Erythroblast (primary cell): ENCODE data around the gene TBL1Y.

ENCODE experiments used
- DNase-seq, 2 experiments: peaks; one replicate each; lab custom pipeline; 2025; lab: John Stamatoyannopoulos, UW
- GATA1 ChIP-seq: IDR thresholded peaks from 2 replicates; pipeline ENCODE4 v1.6.1; 2011; ENCODE audit warnings: low read depth, mild to moderate bottlenecking, control low read depth, low read length, moderate library complexity
- POLR2A ChIP-seq: IDR thresholded peaks from 2 replicates; pipeline ENCODE4 v1.6.1; 2011; ENCODE audit warnings: mild to moderate bottlenecking, low read length

TBL1Y gene

GRCh38 chrY:7085606-7086005 lies 175.1 kb downstream of the TBL1Y start:
- peak; percentile 89 for DNase-seq
- no peak for TF ChIP-seq POLR2A
- no peak for TF ChIP-seq GATA1

- no peak for TF ChIP-seq GATA1
- TF ChIP-seq POLR2A: no peak
- DNase-seq: peak; percentile 0 to 1
Observed at GRCh38 chrY:7092836-7093235, 182.3 kb downstream of the TBL1Y start.

- DNase-seq: no peak
- no peak for TF ChIP-seq POLR2A
- no peak for TF ChIP-seq GATA1
Observed at GRCh38 chrY:7094365-7094764, 183.9 kb downstream of the TBL1Y start.

GRCh38 chrY:7097021-7097420 lies 186.5 kb downstream of the TBL1Y start:
- TF ChIP-seq POLR2A (no peak), GATA1 (no peak)
- DNase-seq: no peak

- peak in 1 of 2 experiments; percentile 0 for DNase-seq
- TF ChIP-seq POLR2A: no peak
Observed at GRCh38 chrY:7099742-7100141, 189.2 kb downstream of the TBL1Y start.

- DNase-seq: no peak
- TF ChIP-seq GATA1 (no peak), POLR2A (no peak)
Observed at GRCh38 chrY:7102680-7103079, 192.2 kb downstream of the TBL1Y start.

GRCh38 chrY:7107179-7107578 lies 196.7 kb downstream of the TBL1Y start:
- TF ChIP-seq POLR2A (no peak), GATA1 (no peak)
- DNase-seq: no peak

GRCh38 chrY:7110086-7110485 lies 199.6 kb downstream of the TBL1Y start:
- TF ChIP-seq GATA1 (no peak), POLR2A (no peak)
- no peak for DNase-seq

GRCh38 chrY:7115871-7116270 lies 205.4 kb downstream of the TBL1Y start:
- TF ChIP-seq POLR2A (no peak), GATA1 (no peak)
- no peak for DNase-seq

GRCh38 chrY:7122202-7122601 lies 211.7 kb downstream of the TBL1Y start:
- DNase-seq: no peak
- TF ChIP-seq POLR2A: no peak
- no peak for TF ChIP-seq GATA1

- no peak for DNase-seq
- no peak for TF ChIP-seq POLR2A
- TF ChIP-seq GATA1: no peak
Observed at GRCh38 chrY:7125136-7126056, 214.9 kb downstream of the TBL1Y start.

- peak in 1 of 2 experiments; percentile 0 for DNase-seq
- TF ChIP-seq GATA1 (no peak), POLR2A (no peak)
Observed at GRCh38 chrY:7128211-7128610, 217.7 kb downstream of the TBL1Y start.
